Calu3 (cell line): Measurements from ENCODE around the gene BPIFB3. TPM values are rescaled to one million over a fixed set of nuclear protein-coding genes. Genes with fewer than 3 reads are reported as not detected.

Experiments used
- BruUV-seq: library from RNA; stranded (reverse); fragments of 400-500 nt; replicated peaks from 2 replicates; lab custom pipeline; 2021; lab: Mats Ljungman, UMichigan
- CTCF ChIA-PET: fragments of 300-600 bp; sonication (Branson Sonifier 250); formaldehyde crosslinking; loops from one replicate; lab custom pipeline; 2022; ENCODE audit warnings: antibody characterized with exemption; lab: Charles Lee
- DNase-seq: peaks from one replicate; pipeline ENCODE4 v3.0.0; 2022
- H3K27ac Mint-ChIP-seq: one replicate; pipeline ENCODE4 v1.8.0; 2022; ENCODE audit warnings: mixed read lengths; ENCODE audit not compliant: unreplicated experiment
- H3K27me3 Mint-ChIP-seq: one replicate; pipeline ENCODE4 v1.8.0; 2022; ENCODE audit warnings: mixed read lengths; ENCODE audit not compliant: unreplicated experiment
- H3K36me3 Mint-ChIP-seq: one replicate; pipeline ENCODE4 v1.8.0; 2022; ENCODE audit warnings: mild to moderate bottlenecking, moderate library complexity, mixed read lengths; ENCODE audit not compliant: insufficient read depth, unreplicated experiment
- H3K4me1 Mint-ChIP-seq: one replicate; pipeline ENCODE4 v1.8.0; 2022; ENCODE audit warnings: mild to moderate bottlenecking, low read depth, mixed read lengths; ENCODE audit not compliant: unreplicated experiment
- H3K4me3 Mint-ChIP-seq: one replicate; pipeline ENCODE4 v1.8.0; 2022; ENCODE audit warnings: mild to moderate bottlenecking, low read depth, moderate library complexity, mixed read lengths; ENCODE audit not compliant: unreplicated experiment
- H3K9me3 Mint-ChIP-seq: one replicate; pipeline ENCODE4 v1.8.0; 2022; ENCODE audit warnings: low read depth, mixed read lengths; ENCODE audit not compliant: unreplicated experiment
- intact Hi-C: fragments of 100-400 bp; cut with micrococcal nuclease; formaldehyde crosslinking; loops from one replicate; pipeline ENCODE4 v1.10.0; 2022; ENCODE audit not compliant: unreplicated experiment
- total RNA-seq: library from RNA; stranded (reverse); gene quantifications from 2 replicates; pipeline ENCODE4 v1.2.3, GENCODE V29; 2022
- TF ChIP-seq, protein P1 (sequence below): fragments of 200-600 bp; IDR thresholded peaks from one replicate; pipeline ENCODE4 v1.8.0; 2022; ENCODE audit warnings: antibody characterized with exemption; ENCODE audit not compliant: unreplicated experiment

Gene BPIFB3
- total RNA-seq, 1 experiment from 2014 or later: not detected

DNA sequence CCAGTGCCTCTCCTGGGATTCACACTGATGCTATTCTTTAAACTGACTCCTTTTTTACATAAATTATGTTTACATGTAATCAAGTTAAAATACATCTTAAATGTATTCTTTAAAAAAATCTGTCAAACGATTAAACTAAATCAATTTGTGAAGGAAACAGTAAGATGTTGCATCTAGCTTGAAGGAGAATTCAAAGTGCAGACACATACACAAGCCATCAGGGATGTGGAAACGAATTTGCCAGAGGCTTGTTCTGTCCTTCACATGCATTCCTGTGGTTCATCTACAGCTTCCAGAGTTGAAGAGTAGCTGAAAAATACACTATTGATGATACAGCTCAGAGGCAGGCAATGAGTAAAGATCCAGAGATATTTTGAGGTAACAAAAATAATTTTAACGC, 7.3 kb upstream of the BPIFB3 start:
- CTCF ChIA-PET: no interaction called here
- no TSS peak for BruUV-seq
- intact Hi-C loops: no loop called here
- Mint-ChIP-seq H3K27me3 (peaks cover 94% of the 10 kb centered on the region), H3K9me3 (no peaks in the 10 kb centered on the region), H3K4me1 (no peaks in the 10 kb centered on the region), H3K36me3 (no peaks in the 10 kb centered on the region), H3K27ac (no peak overlapping the region), H3K4me3 (no peak overlapping the region)
- TF ChIP-seq, protein P1, sequence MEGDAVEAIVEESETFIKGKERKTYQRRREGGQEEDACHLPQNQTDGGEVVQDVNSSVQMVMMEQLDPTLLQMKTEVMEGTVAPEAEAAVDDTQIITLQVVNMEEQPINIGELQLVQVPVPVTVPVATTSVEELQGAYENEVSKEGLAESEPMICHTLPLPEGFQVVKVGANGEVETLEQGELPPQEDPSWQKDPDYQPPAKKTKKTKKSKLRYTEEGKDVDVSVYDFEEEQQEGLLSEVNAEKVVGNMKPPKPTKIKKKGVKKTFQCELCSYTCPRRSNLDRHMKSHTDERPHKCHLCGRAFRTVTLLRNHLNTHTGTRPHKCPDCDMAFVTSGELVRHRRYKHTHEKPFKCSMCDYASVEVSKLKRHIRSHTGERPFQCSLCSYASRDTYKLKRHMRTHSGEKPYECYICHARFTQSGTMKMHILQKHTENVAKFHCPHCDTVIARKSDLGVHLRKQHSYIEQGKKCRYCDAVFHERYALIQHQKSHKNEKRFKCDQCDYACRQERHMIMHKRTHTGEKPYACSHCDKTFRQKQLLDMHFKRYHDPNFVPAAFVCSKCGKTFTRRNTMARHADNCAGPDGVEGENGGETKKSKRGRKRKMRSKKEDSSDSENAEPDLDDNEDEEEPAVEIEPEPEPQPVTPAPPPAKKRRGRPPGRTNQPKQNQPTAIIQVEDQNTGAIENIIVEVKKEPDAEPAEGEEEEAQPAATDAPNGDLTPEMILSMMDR: no peak
- DNase-seq: no peak

DNA sequence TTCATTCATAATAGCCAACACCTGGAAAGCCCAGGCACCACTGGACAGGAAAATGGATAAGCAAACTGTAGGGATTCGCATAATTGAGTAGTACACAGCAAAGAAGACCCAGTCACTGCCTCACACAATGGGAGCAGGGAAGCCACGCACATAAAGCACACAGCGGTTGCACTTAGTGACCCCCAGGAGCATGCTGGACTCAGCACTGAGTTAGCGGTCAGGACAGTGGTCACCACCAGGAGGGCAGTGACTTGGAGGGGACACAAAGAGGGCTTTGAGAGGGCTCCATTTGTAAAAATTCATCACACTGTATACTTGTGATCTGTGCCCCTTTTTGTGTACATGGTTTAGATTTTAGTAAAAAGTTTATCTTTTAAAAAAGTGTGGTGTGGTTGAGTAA, 2.4 kb upstream of the BPIFB3 start:
- H3K9me3 Mint-ChIP-seq: no peaks in the 10 kb centered on the region
- CTCF ChIA-PET: no interaction called here
- intact Hi-C loops: no loop called here
- H3K4me3 Mint-ChIP-seq: no peak overlapping the region
- peaks cover 5% of the 10 kb centered on the region for H3K36me3 Mint-ChIP-seq
- H3K27me3 Mint-ChIP-seq: peaks cover 93% of the 10 kb centered on the region
- no peak for DNase-seq
- BruUV-seq: no TSS peak
- H3K4me1 Mint-ChIP-seq: no peaks in the 10 kb centered on the region
- TF ChIP-seq, protein P1: no peak
- no peak overlapping the region for H3K27ac Mint-ChIP-seq

DNA sequence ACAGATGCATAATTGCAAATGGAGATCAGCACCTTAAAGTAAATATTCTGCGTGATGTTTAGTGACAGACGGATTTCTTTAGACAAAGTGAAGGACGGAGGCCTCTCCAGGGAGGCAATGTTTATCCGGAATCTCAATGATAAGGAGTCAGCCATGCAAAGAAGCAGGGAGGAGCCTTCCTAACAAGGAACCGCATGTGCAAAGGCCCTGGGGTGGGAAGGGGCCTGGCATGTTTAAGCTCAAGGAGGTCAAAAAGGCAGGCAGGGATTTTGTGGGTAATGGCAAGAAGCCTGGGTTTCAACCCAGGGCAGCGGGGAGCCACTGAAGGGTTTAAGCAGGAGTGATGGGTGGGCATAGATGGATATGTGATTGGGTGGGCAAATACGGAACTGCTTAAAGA, 678 bp downstream of the BPIFB3 start:
- H3K36me3 Mint-ChIP-seq: peaks cover 5% of the 10 kb centered on the region
- no peaks in the 10 kb centered on the region for H3K4me1 Mint-ChIP-seq
- no TSS peak for BruUV-seq
- peaks cover 89% of the 10 kb centered on the region for H3K27me3 Mint-ChIP-seq
- H3K27ac Mint-ChIP-seq: no peak overlapping the region
- no peak for DNase-seq
- intact Hi-C loops: no loop called here
- no peak overlapping the region for H3K4me3 Mint-ChIP-seq
- CTCF ChIA-PET: interaction anchor here (1.8 kb wide), 1 partner anchor 12 kb away, joined by 3 read pairs; no protein-coding TSS in a partner anchor
- TF ChIP-seq, protein P1: no peak
- no peaks in the 10 kb centered on the region for H3K9me3 Mint-ChIP-seq

DNA sequence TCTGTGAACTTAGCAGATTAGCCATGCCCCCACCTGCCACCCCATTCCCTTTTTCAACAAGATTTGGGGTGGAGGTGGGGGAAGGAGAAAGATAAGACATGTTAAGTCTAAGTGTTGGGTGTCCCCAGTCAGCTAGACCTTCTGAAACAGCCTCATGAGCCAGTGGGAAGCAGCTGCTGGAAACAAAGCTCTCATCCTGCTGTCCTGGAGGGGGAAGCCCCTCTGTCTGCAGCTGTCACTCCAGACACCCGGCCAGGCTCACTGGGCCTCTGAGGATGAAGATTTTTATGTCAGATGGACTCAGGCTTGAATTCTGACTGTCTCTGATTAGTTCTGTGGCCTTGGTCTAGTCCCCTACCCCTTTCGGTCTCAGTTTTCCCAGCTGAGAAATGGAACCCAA, 1.1 kb downstream of the BPIFB3 start:
- Mint-ChIP-seq H3K4me1 (no peaks in the 10 kb centered on the region), H3K27me3 (peaks cover 89% of the 10 kb centered on the region), H3K27ac (no peak overlapping the region), H3K9me3 (no peaks in the 10 kb centered on the region), H3K36me3 (peaks cover 5% of the 10 kb centered on the region), H3K4me3 (no peak overlapping the region)
- intact Hi-C loops: no loop called here
- no peak for DNase-seq
- no TSS peak for BruUV-seq
- CTCF ChIA-PET: interaction anchor here (1.8 kb wide), 1 partner anchor 12 kb away, joined by 3 read pairs; no protein-coding TSS in a partner anchor
- TF ChIP-seq, protein P1: no peak
